ENCODE results near the gene MINDY3.

GRCh38 chr10:15815242-15815885 lies 44.9 kb downstream of the MINDY3 start:
- TF ChIP-seq ZFP3 (CRISPR knock-in tag; IDR thresholded peaks at IDR 0.05) (no peak), ZNF8 (CRISPR knock-in tag; IDR thresholded peaks at IDR 0.05) (no peak), BACH2 (CRISPR knock-in tag; IDR thresholded peaks at IDR 0.05; ENCODE audit: borderline replicate concordance) (no peak), ISL1 (CRISPR knock-in tag; IDR thresholded peaks at IDR 0.05) (no peak), ARNTL (CRISPR knock-in tag; IDR thresholded peaks at IDR 0.05; ENCODE audit: borderline replicate concordance, low read depth) (no peak), TOX (CRISPR knock-in tag; IDR thresholded peaks at IDR 0.05; ENCODE audit: borderline replicate concordance) (no peak), ZFP30 (CRISPR knock-in tag; IDR thresholded peaks at IDR 0.05) (no peak), GLIS3 (CRISPR knock-in tag; IDR thresholded peaks at IDR 0.05) (no peak), ESRRG (CRISPR knock-in tag; IDR thresholded peaks at IDR 0.05) (no peak), CREB5 (CRISPR knock-in tag; IDR thresholded peaks at IDR 0.05; ENCODE audit: low read depth) (no peak)

Data from SK-N-SH treated with all-trans-retinoic acid at 6 μM for 48 hours (cell line).